ENCODE data around the gene DPPA3. TPM values are rescaled to one million over a fixed set of nuclear protein-coding genes. Genes with fewer than 3 reads are reported as not detected.

Gene DPPA3
- total and polyA plus RNA-seq, 8 donors: not detected

- no peak for TF ChIP-seq CTCF (IDR thresholded peaks at IDR 0.05)
- Histone ChIP-seq H3K27ac (no peak overlapping the region), H3K9me3 (no peaks in the 10 kb centered on the region), H3K27me3 (no peaks in the 10 kb centered on the region), H3K36me3 (no peaks in the 10 kb centered on the region), H3K4me3 (no peak overlapping the region), H3K4me1 (no peaks in the 10 kb centered on the region)
- ATAC-seq: no peak
- intact Hi-C loops (cut with DNase I): no loop called here
- peak in 1 of 4 donors; percentile 5 for DNase-seq
Measured at GRCh38 chr12:7731486-7731885, 20.3 kb downstream of the DPPA3 start.

GRCh38 chr12:7732993-7733392 lies 21.8 kb downstream of the DPPA3 start:
- Histone ChIP-seq H3K9me3 (no peaks in the 10 kb centered on the region), H3K27ac (no peak overlapping the region), H3K27me3 (no peaks in the 10 kb centered on the region), H3K4me1 (no peaks in the 10 kb centered on the region), H3K36me3 (no peaks in the 10 kb centered on the region), H3K4me3 (no peak overlapping the region)
- DNase-seq (no peak), ATAC-seq (no peak)
- intact Hi-C loops (cut with DNase I): no loop called here
- TF ChIP-seq CTCF (IDR thresholded peaks at IDR 0.05): no peak

GRCh38 chr12:7747246-7747645 lies 36.0 kb downstream of the DPPA3 start, which contains the start of gene CLEC4C:
CLEC4C (minus strand) TSS chr12:7747375; CDS start chr12:7747348, 27 bp downstream.
- H3K9me3 ChIP-seq: no peaks in the 10 kb centered on the region
- intact Hi-C loops (cut with DNase I): no loop called here
- no peaks in the 10 kb centered on the region for H3K27me3 ChIP-seq
- no peak within 1 kb of the TSS for H3K27ac ChIP-seq
- H3K4me3 ChIP-seq: no peak within 1 kb of the TSS
- DNase-seq (no peak), ATAC-seq (no peak)
- no peaks in the 10 kb centered on the region for H3K4me1 ChIP-seq
- no peak for TF ChIP-seq CTCF (IDR thresholded peaks at IDR 0.05)
- H3K36me3 ChIP-seq: no peaks in the 10 kb centered on the region

- Histone ChIP-seq H3K4me3 (no peak overlapping the region), H3K4me1 (no peaks in the 10 kb centered on the region), H3K27ac (no peak overlapping the region), H3K27me3 (no peaks in the 10 kb centered on the region), H3K9me3 (no peaks in the 10 kb centered on the region), H3K36me3 (no peaks in the 10 kb centered on the region)
- intact Hi-C loops (cut with DNase I): no loop called here
- TF ChIP-seq CTCF (IDR thresholded peaks at IDR 0.05): no peak
- no peak for DNase-seq
- ATAC-seq: no peak
Measured at GRCh38 chr12:7748852-7749251, 37.6 kb downstream of the DPPA3 start.

GRCh38 chr12:7749442-7749841 lies 38.2 kb downstream of the DPPA3 start:
- Histone ChIP-seq H3K27ac (no peak overlapping the region), H3K4me3 (no peak overlapping the region), H3K9me3 (no peaks in the 10 kb centered on the region), H3K27me3 (no peaks in the 10 kb centered on the region), H3K36me3 (no peaks in the 10 kb centered on the region), H3K4me1 (no peaks in the 10 kb centered on the region)
- TF ChIP-seq CTCF (IDR thresholded peaks at IDR 0.05): no peak
- intact Hi-C loops (cut with DNase I): no loop called here
- ATAC-seq: no peak
- no peak for DNase-seq

Data from left lung (tissue), 10 donors.